Renal cortex interstitium (tissue), 15 donors: ENCODE measurements around the gene CYP2J2. TPM values are rescaled to one million over a fixed set of nuclear protein-coding genes. Genes with fewer than 3 reads are reported as not detected.
"Not testable (repeated sequence)": the region's sequence is repeated elsewhere in the genome, so short reads cannot be mapped to it uniquely, and the experiment has no call there.

Experiments used
- DNase-seq, 11 donors: peaks; one replicate each; pipeline ENCODE4 v3.0.0-alpha.2; 2013; ENCODE audit warnings: low read depth in 9 of 11, low spot score in 4 of 11; ENCODE audit errors: extremely low read depth in 1 of 11
- long read RNA-seq, 16 experiments: transcript quantifications; one replicate each; lab custom pipeline, GENCODE V29; 2026
- polyA plus RNA-seq, 3 donors: library from polyadenylated mRNA; unstranded; fragments of 120-200 nt; gene quantifications; one replicate each; pipeline ENCODE4 v1.2.1, GENCODE V29; 2013; ENCODE audit not compliant: insufficient read length in 3 of 3

CYP2J2 gene, protein sequence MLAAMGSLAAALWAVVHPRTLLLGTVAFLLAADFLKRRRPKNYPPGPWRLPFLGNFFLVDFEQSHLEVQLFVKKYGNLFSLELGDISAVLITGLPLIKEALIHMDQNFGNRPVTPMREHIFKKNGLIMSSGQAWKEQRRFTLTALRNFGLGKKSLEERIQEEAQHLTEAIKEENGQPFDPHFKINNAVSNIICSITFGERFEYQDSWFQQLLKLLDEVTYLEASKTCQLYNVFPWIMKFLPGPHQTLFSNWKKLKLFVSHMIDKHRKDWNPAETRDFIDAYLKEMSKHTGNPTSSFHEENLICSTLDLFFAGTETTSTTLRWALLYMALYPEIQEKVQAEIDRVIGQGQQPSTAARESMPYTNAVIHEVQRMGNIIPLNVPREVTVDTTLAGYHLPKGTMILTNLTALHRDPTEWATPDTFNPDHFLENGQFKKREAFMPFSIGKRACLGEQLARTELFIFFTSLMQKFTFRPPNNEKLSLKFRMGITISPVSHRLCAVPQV
- 1 to 10 TPM; 1.1 to 1.4 (median 1.2) TPM for polyA plus RNA-seq
- long read RNA-seq, donor 1 = 0 reads
- long read RNA-seq, donor 2 = 0 reads
- long read RNA-seq, donor 3 = 0 reads
- long read RNA-seq, donor 4 = 0 reads
- long read RNA-seq, donor 5 = 0 reads
- long read RNA-seq, donor 6 = 0 reads
- long read RNA-seq, donor 7 = 0 reads
- long read RNA-seq, donor 8 = 0 reads
- long read RNA-seq, donor 9 = 0 reads
- long read RNA-seq, donor 10, partial matches to known transcripts = 0 of 3 reads
- long read RNA-seq, donor 10, other reads (novel, unspliced or antisense) = 0 of 3 reads
- long read RNA-seq, donor 11 = 0 reads
- long read RNA-seq, donor 12 = 0 reads
- long read RNA-seq, donor 13, partial matches to known transcripts = 0 of 1 reads
- long read RNA-seq, donor 13, other reads (novel, unspliced or antisense) = 0 of 1 reads
- long read RNA-seq, donor 14 = 0 reads
- long read RNA-seq, donor 15 = 0 reads
- long read RNA-seq, donor 16, partial matches to known transcripts = 0 of 2 reads
- long read RNA-seq, donor 16, other reads (novel, unspliced or antisense) = 0 of 2 reads

GRCh38 chr1:59926381-59927123 lies at the start of gene CYP2J2:
TSS of gene CYP2J2 (minus strand) at chr1:59926773. CDS start at chr1:59926746, 27 bp downstream.
- DNase-seq = peak in 1 of 11 donors; percentile 36

DNA sequence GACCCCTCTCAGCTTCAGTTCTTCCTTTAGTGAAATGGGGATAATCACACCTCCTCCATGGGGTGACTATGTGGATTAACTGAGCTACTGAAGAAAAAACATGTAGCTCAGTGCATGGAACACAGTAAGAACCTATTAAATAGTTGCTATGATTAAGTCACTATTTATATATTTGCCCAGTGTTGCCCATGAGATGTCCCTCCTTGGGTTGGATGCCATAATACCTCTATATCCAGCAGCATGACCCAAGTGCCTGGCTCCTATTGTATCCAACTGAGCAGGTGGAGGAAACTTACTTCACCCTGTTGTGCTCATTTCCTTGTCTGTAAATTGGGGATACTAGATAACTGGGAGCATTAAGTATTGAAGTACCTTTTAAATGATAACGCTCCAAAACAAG lies 47.1 kb upstream of the CYP2J2 start:
- DNase-seq = no peak

- DNase-seq = no peak
These were observed 45.8 kb upstream of the CYP2J2 start for GRCh38 chr1:59972216-59972927.

DNA sequence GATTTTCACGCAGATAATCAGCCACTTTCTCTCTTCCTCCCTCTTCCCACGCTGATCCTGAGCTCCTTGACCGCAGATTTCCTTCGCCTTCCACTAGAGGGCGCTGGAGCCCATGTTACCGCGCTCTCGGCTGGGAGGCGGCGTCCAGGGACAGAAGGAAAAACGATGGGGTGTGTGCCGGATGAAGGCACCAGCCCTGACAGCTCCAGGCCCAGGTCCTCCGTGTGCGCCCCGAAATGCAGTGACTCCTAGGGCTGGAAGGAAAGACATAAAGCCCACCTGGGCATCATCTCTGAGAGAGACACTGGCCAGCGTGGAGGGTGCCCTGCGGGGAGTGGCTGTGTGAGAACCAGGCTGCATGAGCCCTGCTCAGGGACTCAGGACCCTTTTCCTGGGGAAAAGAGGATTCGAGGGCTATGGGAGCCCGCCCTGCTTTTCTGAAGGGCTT lies 44.9 kb upstream of the CYP2J2 start:
- DNase-seq = peak in 8 of 11 donors; percentile 26 to 67 (median 60)

GRCh38 chr1:59969542-59970175 lies 43.1 kb upstream of the CYP2J2 start:
- not testable (repeated sequence) for DNase-seq

- DNase-seq = not testable (repeated sequence)
These were observed 42.2 kb upstream of the CYP2J2 start for GRCh38 chr1:59968746-59969145.

- DNase-seq = no peak
These were observed 41.2 kb upstream of the CYP2J2 start for GRCh38 chr1:59967780-59968179.

- no peak for DNase-seq
These were observed 40.6 kb upstream of the CYP2J2 start for GRCh38 chr1:59967141-59967697.

DNA sequence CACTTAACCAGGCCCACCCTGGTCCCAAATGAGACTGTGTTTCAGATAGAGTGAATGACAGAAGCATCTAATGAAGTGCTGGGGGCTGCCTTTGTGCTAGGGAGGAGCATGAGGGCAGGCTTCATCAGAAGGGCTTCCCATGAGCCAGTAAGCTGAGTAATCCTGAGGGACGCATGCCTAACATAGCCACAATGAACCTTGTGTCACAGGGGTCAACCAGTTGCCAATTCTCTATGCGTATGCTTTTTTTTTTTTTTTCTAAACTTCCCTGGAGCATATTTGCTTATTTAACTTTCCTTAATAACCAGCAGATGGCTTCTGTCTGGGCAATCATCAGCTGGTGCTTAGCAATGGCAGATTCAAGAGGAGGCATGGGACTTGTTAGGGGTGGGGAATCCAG lies 25.5 kb upstream of the CYP2J2 start:
- no peak for DNase-seq

DNA sequence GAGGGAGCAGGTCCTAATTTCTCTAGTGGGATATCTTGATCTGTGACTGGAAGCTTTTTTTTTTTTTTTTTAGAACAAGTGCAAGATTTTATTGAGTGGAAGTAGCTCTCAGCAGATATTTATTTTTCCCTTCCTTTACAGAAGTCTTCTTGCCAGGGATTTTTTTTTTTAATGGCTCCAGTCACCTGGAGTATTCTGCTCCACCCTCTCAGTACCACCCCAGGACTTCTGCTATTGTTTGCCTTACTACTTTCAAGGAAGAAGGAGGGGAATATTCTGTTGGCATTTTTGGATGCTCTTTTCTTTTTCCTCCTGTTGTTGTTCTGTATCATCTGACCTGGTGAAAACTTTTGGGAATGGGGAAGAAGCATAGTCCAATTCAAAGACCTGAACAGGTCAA lies 23.1 kb upstream of the CYP2J2 start:
- DNase-seq = no peak

- DNase-seq = no peak
These were observed 22.4 kb upstream of the CYP2J2 start for GRCh38 chr1:59948990-59949389.

DNA sequence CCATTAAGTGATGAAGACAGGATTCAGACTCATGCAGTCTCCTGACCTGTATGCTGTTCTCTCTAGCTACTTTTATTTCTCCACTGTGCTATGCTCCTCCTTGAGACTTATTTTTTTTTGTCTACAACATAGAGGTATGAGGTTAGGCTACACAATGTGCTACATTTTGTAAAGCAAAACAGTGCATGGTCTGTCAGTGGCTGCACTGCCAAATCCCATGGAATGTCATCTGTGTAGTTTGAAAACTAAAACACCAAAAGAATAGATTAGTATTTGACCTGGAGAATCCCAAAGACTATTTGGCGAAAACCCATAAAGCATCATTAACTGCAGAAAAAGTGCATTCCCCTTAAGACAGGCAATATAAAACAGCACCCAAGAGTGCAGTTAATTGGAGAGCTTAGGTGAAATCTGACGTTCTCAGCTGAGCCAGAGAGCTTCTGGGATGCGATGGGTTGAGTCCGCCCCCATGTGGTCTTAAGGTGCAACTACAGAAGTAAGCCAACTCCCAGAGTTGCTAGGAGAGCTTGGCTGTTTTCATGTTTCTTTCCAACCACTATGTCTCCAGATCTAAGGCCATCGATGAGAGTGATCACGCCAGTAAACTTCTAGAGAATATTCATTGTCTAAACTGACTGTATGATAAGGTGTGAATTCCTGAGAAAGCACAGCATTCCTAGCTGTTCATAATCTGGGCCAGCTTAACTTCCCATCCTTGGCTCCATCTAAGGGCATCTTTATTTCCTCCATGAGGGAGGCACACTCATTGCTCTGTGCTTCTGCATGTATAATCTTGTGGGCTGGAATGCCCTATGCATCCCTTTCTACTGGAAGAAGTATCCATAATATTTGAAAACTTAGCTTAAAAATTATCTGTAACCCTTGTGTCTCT lies 20.7 kb upstream of the CYP2J2 start:
- DNase-seq = peak in 7 of 11 donors; percentile 26 to 60 (median 52)

DNA sequence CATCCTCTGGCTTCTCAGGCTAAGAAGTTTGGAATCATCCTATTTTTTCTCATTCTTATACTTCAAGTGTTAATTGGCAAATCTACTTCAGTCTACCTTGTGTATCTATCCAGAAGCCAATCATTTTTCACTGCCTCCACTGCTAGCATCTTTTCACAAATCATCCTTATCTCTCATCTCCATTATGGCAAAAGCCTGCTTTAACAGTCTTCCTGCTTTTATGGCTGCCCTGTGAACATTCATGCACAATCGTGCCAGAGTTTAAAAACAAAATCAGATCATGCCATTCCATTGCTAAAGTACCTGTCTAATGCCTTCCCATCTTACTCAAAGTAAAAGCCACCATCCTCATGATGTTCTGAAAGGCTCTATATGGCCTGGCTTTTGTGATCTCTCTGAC lies 19.2 kb upstream of the CYP2J2 start:
- no peak for DNase-seq

DNA sequence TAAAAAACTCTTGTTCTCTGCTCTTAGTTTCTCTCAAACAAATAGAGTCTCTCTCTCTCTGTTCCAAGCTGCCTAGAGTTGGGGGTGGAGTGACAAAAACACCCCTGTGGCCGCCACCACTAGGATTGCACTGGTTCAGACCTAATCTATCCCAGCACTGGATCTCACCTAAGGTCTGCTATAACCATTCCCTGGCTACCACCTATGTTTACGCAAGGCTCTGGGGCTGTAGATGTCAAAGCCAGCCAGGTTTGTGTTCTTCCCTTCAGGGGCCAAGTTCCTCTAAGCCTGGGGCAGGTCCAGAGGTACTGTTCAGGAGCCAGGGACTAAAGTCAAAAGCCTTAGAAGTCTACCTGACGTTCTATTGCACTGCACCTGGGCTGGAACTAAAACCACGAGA lies 12.8 kb upstream of the CYP2J2 start:
- no peak for DNase-seq

GRCh38 chr1:59937636-59938210 lies 11.2 kb upstream of the CYP2J2 start:
- no peak for DNase-seq

DNA sequence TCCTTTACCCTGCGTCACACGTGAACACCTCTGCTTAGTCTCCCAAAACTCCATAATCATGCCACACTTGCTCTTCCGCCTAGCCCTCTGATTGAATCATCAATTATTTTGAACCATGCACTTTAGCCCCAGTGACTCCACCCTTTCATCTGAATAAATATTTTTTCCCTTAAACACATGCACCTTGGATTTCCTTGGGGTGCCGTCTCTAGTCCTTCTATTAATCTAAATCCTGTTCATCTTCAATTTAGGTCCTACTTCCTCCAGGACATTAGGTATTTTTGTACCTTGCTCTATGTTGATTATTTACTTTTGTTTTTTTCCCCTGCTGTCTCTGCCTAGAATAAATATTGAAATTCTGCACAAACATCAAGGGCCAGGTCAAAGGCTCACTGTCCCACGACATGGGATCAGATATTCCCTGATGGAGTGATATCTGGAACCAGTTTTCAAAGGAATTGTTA lies 9.8 kb upstream of the CYP2J2 start:
- DNase-seq = no peak
